HuH-7.5 (cell line): ENCODE measurements around the gene GADD45B.
A peak's percentile ranks its signal among the peaks of the same experiment; 100 is the strongest.
"Not testable (repeated sequence)": the region's sequence is repeated elsewhere in the genome, so short reads cannot be mapped to it uniquely, and the experiment has no call there.

Source experiments
- DNase-seq: peaks from one replicate; pipeline ENCODE4 v3.0.0; 2011; ENCODE audit warnings: low spot score

The GADD45B gene

GRCh38 chr19:2514981-2515518 lies 39.1 kb downstream of the GADD45B start:
- no peak for DNase-seq

- DNase-seq, result no peak
These were observed 40.8 kb downstream of the GADD45B start for GRCh38 chr19:2516727-2517126.

DNA sequence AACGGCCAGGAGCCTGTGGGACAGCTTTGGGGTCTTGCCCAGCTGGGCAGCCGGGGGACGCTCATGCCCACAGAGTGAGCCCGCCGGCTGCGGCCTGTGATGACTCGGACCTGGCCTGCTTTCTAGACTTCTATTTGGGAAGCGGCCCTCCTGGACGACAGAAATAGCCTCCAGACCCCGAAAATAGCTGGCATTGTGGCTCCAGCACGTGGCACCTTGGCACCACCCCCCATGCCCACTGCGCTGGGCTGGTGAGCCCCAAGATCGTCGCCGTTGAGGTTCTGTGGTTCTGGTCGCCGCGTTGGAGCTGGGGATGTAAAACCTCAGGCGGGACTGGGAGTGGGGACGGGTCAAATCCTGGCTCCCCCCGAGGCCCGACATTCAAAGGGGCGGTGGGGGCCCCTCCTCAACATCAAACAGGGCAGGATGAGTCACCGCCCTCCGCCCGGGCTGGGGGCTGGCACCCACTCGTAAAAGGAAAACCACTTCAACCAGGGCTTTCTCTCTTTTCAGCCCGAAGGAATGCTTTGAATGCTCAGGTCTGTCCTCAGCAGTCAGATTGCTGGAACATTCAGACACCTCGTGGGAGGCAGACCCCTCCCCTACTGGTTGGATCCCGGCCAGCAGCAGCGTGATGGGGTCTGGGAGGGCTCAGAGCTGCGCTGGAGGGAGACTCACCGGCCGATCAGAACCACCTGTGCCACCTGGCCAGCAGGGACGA lies 42.1 kb downstream of the GADD45B start:
- DNase-seq, result no peak

GRCh38 chr19:2518856-2519255 lies 42.9 kb downstream of the GADD45B start:
- not testable (repeated sequence) for DNase-seq

- no peak for DNase-seq
These were observed 43.6 kb downstream of the GADD45B start for GRCh38 chr19:2519482-2519881.

GRCh38 chr19:2523630-2524311 lies 47.8 kb downstream of the GADD45B start:
- no peak for DNase-seq

DNA sequence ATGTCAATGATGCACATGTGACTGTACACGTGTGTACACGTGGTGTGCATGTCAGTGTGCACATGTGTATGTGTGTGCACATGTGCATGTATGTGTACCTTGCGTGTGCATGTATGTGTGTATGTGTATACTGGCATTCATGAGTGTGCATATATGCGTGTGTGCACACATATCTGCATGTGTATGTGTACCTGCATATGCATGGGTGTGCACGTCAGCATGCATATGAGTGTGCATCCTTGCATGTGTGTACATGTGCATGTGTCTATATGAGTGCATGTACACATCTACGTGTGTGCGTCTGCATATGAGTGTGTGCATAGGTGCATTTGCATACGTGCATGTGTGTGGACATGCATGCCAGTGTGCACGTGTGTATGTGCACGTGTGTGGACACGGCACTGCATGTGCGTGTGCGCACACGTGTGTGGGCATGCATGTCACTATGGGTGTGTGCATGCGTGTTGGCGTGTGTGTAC lies 48.5 kb downstream of the GADD45B start:
- no peak for DNase-seq

DNA sequence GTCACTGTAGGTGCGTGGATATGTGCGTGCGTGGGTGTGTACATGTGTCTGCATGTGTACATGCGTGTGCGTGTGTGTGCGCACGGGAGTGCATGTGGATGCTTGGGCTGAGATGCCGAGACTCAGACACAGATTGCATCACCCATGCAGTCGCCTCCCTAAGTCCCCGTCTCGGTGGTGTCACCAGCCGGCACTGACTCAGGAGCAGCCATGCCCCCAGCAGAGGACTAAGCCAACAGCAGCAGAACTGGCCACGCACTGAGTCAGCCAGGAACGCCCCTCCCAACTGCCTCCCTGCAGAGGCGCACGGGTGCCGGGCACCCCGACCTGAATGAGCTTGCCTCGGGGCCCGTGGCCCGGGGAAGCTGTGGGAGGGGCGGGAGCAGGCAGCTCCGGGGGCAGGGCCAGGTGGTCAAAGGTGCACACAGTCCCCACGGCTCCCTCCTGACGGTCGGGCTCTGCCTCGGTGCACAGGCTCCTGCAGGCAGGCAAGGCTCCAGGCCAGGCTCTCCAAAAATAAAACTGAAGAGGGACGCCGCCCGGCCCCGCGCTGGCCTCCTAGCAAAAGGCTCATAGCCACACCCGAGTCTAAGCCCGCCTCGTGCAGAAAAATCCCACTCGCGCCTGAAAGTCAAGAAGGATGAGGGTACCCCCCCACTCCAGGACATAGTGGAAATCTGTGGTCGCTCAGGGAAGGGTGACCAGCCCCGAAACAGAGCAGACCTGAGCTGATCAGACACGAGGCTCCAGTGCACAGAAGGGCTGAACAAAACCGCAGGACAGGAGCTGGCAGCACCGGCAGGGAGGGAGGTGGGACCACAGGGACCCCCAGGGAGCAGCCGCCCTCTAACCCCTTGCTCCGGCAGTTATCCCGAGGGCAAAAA lies 49.2 kb downstream of the GADD45B start:
- peak; percentile 78 for DNase-seq

- DNase-seq, result no peak
These were observed 51.2 kb downstream of the GADD45B start for GRCh38 chr19:2527171-2527570.

GRCh38 chr19:2527686-2528085 lies 51.8 kb downstream of the GADD45B start:
- no peak for DNase-seq
